22Rv1 (cell line): ENCODE results near the gene DNAH1.

Experiments used
- CTCF ChIP-seq: fragments of 450-650 bp; IDR thresholded peaks from 2 replicates; pipeline ENCODE4 v1.5.1; 2017; ENCODE audit warnings: mild to moderate bottlenecking
- ZFX ChIP-seq: fragments of 450-650 bp; IDR thresholded peaks from 2 replicates; pipeline ENCODE4 v1.6.1; 2017; ENCODE audit warnings: antibody characterized with exemption, borderline replicate concordance

- TF ChIP-seq CTCF (no peak), ZFX (no peak)
Measured at GRCh38 chr3:52299247-52299878, 16.8 kb upstream of the DNAH1 start.
